Heart right ventricle (tissue), 16 donors: ENCODE measurements around the gene OR14A2. TPM values are rescaled to one million over a fixed set of nuclear protein-coding genes. Genes with fewer than 3 reads are reported as not detected.
"Not testable (repeated sequence)": the region's sequence is repeated elsewhere in the genome, so short reads cannot be mapped to it uniquely, and the experiment has no call there.

Experiments used
- ATAC-seq, 8 donors: fragments of 200-7000 bp; cut with Tn5 transposase; one replicate each; pipeline ENCODE4 v1.9.1; 2020; ENCODE audit warnings: mild to moderate bottlenecking in 8 of 8, moderate library complexity in 8 of 8, moderate number of reproducible peaks in 1 of 8
- DNase-seq, 2 donors: peaks; one replicate each; pipeline ENCODE4 v3.0.0-alpha.2; 2020
- H3K27ac ChIP-seq, 10 donors: fragments of 200-600 bp; sonication (generic) in 2 of 10; one replicate each; pipeline versions ENCODE4 v1.5.0 to v1.8.0; 2020 to 2022; ENCODE audit warnings: mild to moderate bottlenecking in 3 of 10
- H3K27me3 ChIP-seq, 7 donors: fragments of 200-600 bp; one replicate each; pipeline ENCODE4 v1.8.0; 2021 to 2022; ENCODE audit warnings: mild to moderate bottlenecking in 2 of 7
- H3K36me3 ChIP-seq, 9 donors: fragments of 200-600 bp; sonication (generic) in 1 of 9; one replicate each; pipeline versions ENCODE4 v1.5.0 to v1.8.0; 2020 to 2022; ENCODE audit warnings: mild to moderate bottlenecking in 2 of 9
- H3K4me1 ChIP-seq, 9 donors: fragments of 200-600 bp; sonication (generic) in 1 of 9; one replicate each; pipeline versions ENCODE4 v1.5.0 to v1.8.0; 2020 to 2022; ENCODE audit warnings: mild to moderate bottlenecking in 4 of 9
- H3K4me3 ChIP-seq, 10 donors: fragments of 200-600 bp; sonication (generic) in 2 of 10; one replicate each; pipeline versions ENCODE4 v1.5.0 to v1.8.0; 2020 to 2022; ENCODE audit warnings: mild to moderate bottlenecking in 7 of 10, moderate library complexity in 2 of 10
- H3K9me3 ChIP-seq, 11 donors: fragments of 200-600 bp in 10 of 11; sonication (generic) in 2 of 11; one replicate each; pipeline versions ENCODE4 v1.5.0 to v1.8.0; 2013 to 2022; ENCODE audit warnings: mild to moderate bottlenecking in 2 of 11, control low read depth in 1 of 11, moderate library complexity in 1 of 11
- CTCF ChIP-seq, 9 donors: fragments of 200-600 bp; sonication (generic) in 2 of 9; IDR thresholded peaks; one replicate each; pipeline versions ENCODE4 v1.5.0 to v1.8.0; 2021 to 2022; ENCODE audit warnings: antibody characterized with exemption in 9 of 9, mild to moderate bottlenecking in 5 of 9, moderate library complexity in 1 of 9
- WGBS, 2 donors: extraction: QIAGEN DNeasy Blood & Tissue Kit; methylation state at CpG; one replicate each; pipeline ENCODE4 v1.1.7; 2013; ENCODE audit warnings: inconsistent platforms in 1 of 2; 5-methylcytosine and 5-hydroxymethylcytosine counted together
- intact Hi-C, 10 donors: fragments of 100-400 bp; cut with DNase I; formaldehyde crosslinking; loops; one replicate each; pipeline versions ENCODE4 v1.11.1 to v1.14.2; 2022
- polyA plus RNA-seq, 2 donors: library from polyadenylated mRNA; stranded (reverse); fragments of 200-250 nt; gene quantifications; one replicate each; pipeline ENCODE4 v1.2.3, GENCODE V29; 2013
- total RNA-seq, 10 donors: library from RNA; stranded (reverse); fragmentation: NEBNext Ultra II Directional in 3 of 10; extraction: Animal tissue kit (Norgen Biotek cat#: 25700) in 3 of 10; gene quantifications; one replicate each; pipeline versions ENCODE4 v1.2.1 to v1.2.4, GENCODE V29; 2021 to 2023
- donor health status: Arrhythmogenic right ventricular cardiomyopathy.
- donor health status: ischemic (EF 13 %, LVEDD 7.1; RV severe dilation, severe dysfunction).
- donor health status: healthy with polysubstance abuse.
- donor health status: DM: no; HTN: yes; CAD: no.
- donor health status: DM: no; HTN: no; CAD: no.
- donor health status: ischemic (EF 25% LVEDD 6.9; RV normal size, moderate dysfunction).
- donor health status: ischemic (EF 25% LVEDD 5.7; RV mildly dilated, moderate dysfunction).
- donor health status: healthy.
- donor health status: DM: yes; HTN: yes; CAD: no.
- donor health status: Ischemic cardiomyopathy.
- donor health status: ischemic (EF 35%, LVEDD 5.7; RV mildly dilated, moderate dysfunction).
- donor health status: nonischemic (EF 11% LVEDD 7.7; RV severe dilation, severe dysfunction).
- donor health status: DM: yes; HTN: yes; CAD: no.
- donor health status: PGD.
- donor health status: ischemic (EF 29% LVEDD 5.4; RV normal size, mild dysfunction).
- donor health status: nonischemic (EF 23%, LVEDD 6.1; RV moderate dilation, normal function).

Gene OR14A2
- total and polyA plus RNA-seq, 12 donors, result not detected

GRCh38 chr1:247749870-247750269 is 1.9 kb upstream of the OR14A2 start:
- no peak for TF ChIP-seq CTCF (IDR thresholded peaks at IDR 0.05)
- DNase-seq (no peak), ATAC-seq (no peak)
- H3K4me1 ChIP-seq, result no peaks in the 10 kb centered on the region
- intact Hi-C loops, result no loop called here
- H3K36me3 ChIP-seq, result no peaks in the 10 kb centered on the region
- H3K4me3 ChIP-seq, result no peak overlapping the region
- H3K27me3 ChIP-seq, result no peaks in the 10 kb centered on the region
- no peak overlapping the region for H3K27ac ChIP-seq
- 79 to 91% methylated on average over 1 of the region's 1 CpG for WGBS, 2 donors
- peaks cover 0 to 38% (median 7%) of the 10 kb centered on the region in 11 donors for H3K9me3 ChIP-seq

DNA sequence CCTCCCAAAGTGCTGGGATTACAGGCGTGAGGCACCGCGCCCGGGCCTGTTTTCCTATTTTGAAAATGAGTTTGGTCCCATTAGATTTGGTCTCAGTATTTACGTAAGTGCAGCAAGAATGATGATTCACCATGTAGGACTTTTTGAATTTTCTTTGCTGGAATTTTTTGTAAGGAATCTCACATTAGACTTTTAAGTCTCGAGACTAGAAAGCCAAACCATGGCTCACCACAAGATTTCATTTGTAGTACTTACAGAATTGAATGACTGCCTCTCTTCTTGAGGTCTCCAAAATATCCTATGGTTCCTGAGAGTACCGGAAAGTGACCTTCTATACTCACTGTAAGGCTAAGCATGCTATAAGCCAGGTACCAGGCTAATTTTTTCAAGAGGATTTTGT is 325 bp downstream of the OR14A2 start:
- Histone ChIP-seq H3K27ac (no peak overlapping the region), H3K4me1 (no peaks in the 10 kb centered on the region), H3K9me3 (peaks cover 0 to 38% (median 7%) of the 10 kb centered on the region in 11 donors), H3K27me3 (no peaks in the 10 kb centered on the region), H3K4me3 (no peak overlapping the region), H3K36me3 (no peaks in the 10 kb centered on the region)
- DNase-seq, result no peak
- 85 to 87% methylated on average over 7 of the region's 7 CpGs for WGBS, 2 donors
- intact Hi-C loops, result no loop called here
- no peak for ATAC-seq
- no peak for TF ChIP-seq CTCF (IDR thresholded peaks at IDR 0.05)

DNA sequence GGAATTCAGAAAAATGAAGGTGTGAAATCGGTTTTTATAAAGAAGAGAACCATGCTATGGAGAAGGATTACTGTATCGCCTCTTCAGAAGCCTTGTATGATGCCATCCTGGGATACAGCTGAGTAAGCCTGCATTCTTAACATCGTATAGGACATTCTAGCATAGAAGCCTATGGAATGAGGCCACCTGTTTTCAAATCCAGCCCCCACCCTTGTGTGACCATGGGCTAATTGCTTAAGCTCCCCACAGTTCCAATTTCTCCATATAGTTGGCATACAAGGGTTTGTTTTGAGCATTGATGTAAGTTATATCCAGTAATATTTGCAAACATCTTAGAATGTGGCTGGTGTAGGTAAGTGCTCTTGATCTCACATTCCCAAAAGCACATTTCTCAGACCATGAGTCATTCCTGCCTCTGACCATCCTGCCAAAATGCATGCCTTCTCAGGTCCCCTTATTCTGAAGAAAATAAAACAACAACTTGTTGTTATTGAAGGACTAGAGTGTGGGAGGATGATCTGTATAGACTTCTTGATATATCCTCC is 1.5 kb downstream of the OR14A2 start:
- no peak overlapping the region for H3K4me3 ChIP-seq
- H3K9me3 ChIP-seq, result peaks cover 0 to 32% (median 5%) of the 10 kb centered on the region in 11 donors
- ATAC-seq, result no peak
- 72 to 77% methylated on average over 3 of the region's 3 CpGs for WGBS, 2 donors
- H3K27ac ChIP-seq, result no peak overlapping the region
- H3K27me3 ChIP-seq, result no peaks in the 10 kb centered on the region
- H3K36me3 ChIP-seq, result no peaks in the 10 kb centered on the region
- intact Hi-C loops, result no loop called here
- no peaks in the 10 kb centered on the region for H3K4me1 ChIP-seq
- TF ChIP-seq CTCF (IDR thresholded peaks at IDR 0.05), result no peak
- DNase-seq, result no peak

DNA sequence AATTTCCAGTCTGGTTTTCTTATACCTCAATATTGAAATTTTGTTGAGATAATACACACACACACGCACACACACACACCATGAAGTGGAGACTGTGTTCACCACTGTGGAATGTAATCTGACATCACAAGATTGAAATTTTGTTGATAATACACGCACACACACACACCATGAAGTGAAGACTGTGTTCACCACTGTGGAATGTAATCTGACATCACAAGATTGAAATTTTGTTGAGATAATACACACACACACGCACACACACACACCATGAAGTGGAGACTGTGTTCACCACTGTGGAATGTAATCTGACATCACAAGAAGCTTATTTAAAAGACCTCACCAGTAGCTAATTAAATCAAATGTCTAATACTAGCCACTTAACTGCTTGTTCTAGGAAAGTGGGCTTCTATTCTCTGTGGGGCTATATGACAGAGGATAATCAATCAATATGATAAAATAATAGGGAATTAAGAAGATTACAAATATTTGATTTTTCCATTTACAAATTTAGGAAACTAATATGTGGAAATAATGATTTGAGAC is 5.7 kb downstream of the OR14A2 start:
- H3K36me3 ChIP-seq, intact Hi-C loops, H3K27ac ChIP-seq, DNase-seq, H3K4me1 ChIP-seq, ATAC-seq, H3K9me3 ChIP-seq, H3K27me3 ChIP-seq, H3K4me3 ChIP-seq: not testable (repeated sequence)
- WGBS, 2 donors, result 39 to 41% methylated on average over 3 of the region's 3 CpGs

GRCh38 chr1:247741756-247742155 is 6.2 kb downstream of the OR14A2 start:
- no peak overlapping the region for H3K4me3 ChIP-seq
- peaks cover 0 to 3% (median 0%) of the 10 kb centered on the region in 11 donors for H3K9me3 ChIP-seq
- no peaks in the 10 kb centered on the region for H3K4me1 ChIP-seq
- no peaks in the 10 kb centered on the region for H3K36me3 ChIP-seq
- no peak overlapping the region for H3K27ac ChIP-seq
- WGBS, 2 donors, result 74 to 78% methylated on average over 5 of the region's 5 CpGs
- no peak for ATAC-seq
- intact Hi-C loops, result no loop called here
- no peaks in the 10 kb centered on the region for H3K27me3 ChIP-seq
- no peak for TF ChIP-seq CTCF (IDR thresholded peaks at IDR 0.05)
- no peak for DNase-seq
